Measurements from ENCODE around the gene TMEM38B.

TMEM38B gene

GRCh38 chr9:105670315-105670714 is 24.0 kb upstream of the TMEM38B start:
- no peaks in the 10 kb centered on the region for H3K4me1 Mint-ChIP-seq
- no peaks in the 10 kb centered on the region for H3K9me3 Mint-ChIP-seq
- no peak overlapping the region for H3K27ac Mint-ChIP-seq
- H3K4me3 Mint-ChIP-seq = no peak overlapping the region
- H3K36me3 Mint-ChIP-seq (ENCODE audit: low read depth) = no peaks in the 10 kb centered on the region
- H3K27me3 Mint-ChIP-seq (ENCODE audit: low read depth) = peaks cover 3% of the 10 kb centered on the region
- no peak for TF ChIP-seq CTCF (IDR thresholded peaks at IDR 0.05; ENCODE audit: unreplicated experiment in 3 of 3)

- Mint-ChIP-seq H3K4me3 (no peak overlapping the region), H3K27ac (no peak overlapping the region), H3K36me3 (ENCODE audit: low read depth) (no peaks in the 10 kb centered on the region), H3K4me1 (no peaks in the 10 kb centered on the region), H3K27me3 (ENCODE audit: low read depth) (peaks cover 3% of the 10 kb centered on the region), H3K9me3 (no peaks in the 10 kb centered on the region)
- TF ChIP-seq CTCF (IDR thresholded peaks at IDR 0.05; ENCODE audit: unreplicated experiment in 3 of 3) = no peak
Observed at GRCh38 chr9:105670775-105671174, 23.6 kb upstream of the TMEM38B start.

- no peaks in the 10 kb centered on the region for H3K36me3 Mint-ChIP-seq (ENCODE audit: low read depth)
- no peak for TF ChIP-seq CTCF (IDR thresholded peaks at IDR 0.05; ENCODE audit: unreplicated experiment in 3 of 3)
- H3K27me3 Mint-ChIP-seq (ENCODE audit: low read depth) = peaks cover 3% of the 10 kb centered on the region
- H3K27ac Mint-ChIP-seq = no peak overlapping the region
- H3K9me3 Mint-ChIP-seq = no peaks in the 10 kb centered on the region
- no peak overlapping the region for H3K4me3 Mint-ChIP-seq
- H3K4me1 Mint-ChIP-seq = no peaks in the 10 kb centered on the region
Observed at GRCh38 chr9:105672711-105673234, 21.6 kb upstream of the TMEM38B start.

GRCh38 chr9:105673850-105674387 is 20.4 kb upstream of the TMEM38B start:
- Mint-ChIP-seq H3K4me1 (peaks cover 11% of the 10 kb centered on the region), H3K4me3 (no peak overlapping the region), H3K36me3 (ENCODE audit: low read depth) (no peaks in the 10 kb centered on the region), H3K27me3 (ENCODE audit: low read depth) (peaks cover 3% of the 10 kb centered on the region), H3K27ac (no peak overlapping the region), H3K9me3 (no peaks in the 10 kb centered on the region)
- no peak for TF ChIP-seq CTCF (IDR thresholded peaks at IDR 0.05; ENCODE audit: unreplicated experiment in 3 of 3)

- Mint-ChIP-seq H3K4me3 (no peak overlapping the region), H3K27ac (peak overlapping the region in 1 of 3 experiments; percentile 90), H3K27me3 (ENCODE audit: low read depth) (peaks cover 3% of the 10 kb centered on the region), H3K4me1 (peaks cover 17% of the 10 kb centered on the region), H3K36me3 (ENCODE audit: low read depth) (no peaks in the 10 kb centered on the region), H3K9me3 (no peaks in the 10 kb centered on the region)
- TF ChIP-seq CTCF (IDR thresholded peaks at IDR 0.05; ENCODE audit: unreplicated experiment in 3 of 3) = no peak
Observed at GRCh38 chr9:105676351-105676923, 17.9 kb upstream of the TMEM38B start.

- Mint-ChIP-seq H3K27ac (peak overlapping the region; percentile 66 to 90 (median 73)), H3K4me3 (no peak overlapping the region), H3K36me3 (ENCODE audit: low read depth) (no peaks in the 10 kb centered on the region), H3K9me3 (no peaks in the 10 kb centered on the region), H3K4me1 (peaks cover 17% of the 10 kb centered on the region), H3K27me3 (ENCODE audit: low read depth) (peaks cover 3% of the 10 kb centered on the region)
- TF ChIP-seq CTCF (IDR thresholded peaks at IDR 0.05; ENCODE audit: unreplicated experiment in 3 of 3) = no peak
Observed at GRCh38 chr9:105678163-105678562, 16.2 kb upstream of the TMEM38B start.

All from nephron (organoid).